HG02763 (cell line): ENCODE results near the gene CDKN1A.
"Not testable (repeated sequence)": the region's sequence is repeated elsewhere in the genome, so short reads cannot be mapped to it uniquely, and the experiment has no call there.

Experiments
- ATAC-seq: cut with Tn5 transposase; IDR thresholded peaks from one replicate; pipeline ENCODE4 v1.9.1; 2021; ENCODE audit warnings: mild to moderate bottlenecking, moderate library complexity; ENCODE audit not compliant: unreplicated experiment

Gene CDKN1A

DNA sequence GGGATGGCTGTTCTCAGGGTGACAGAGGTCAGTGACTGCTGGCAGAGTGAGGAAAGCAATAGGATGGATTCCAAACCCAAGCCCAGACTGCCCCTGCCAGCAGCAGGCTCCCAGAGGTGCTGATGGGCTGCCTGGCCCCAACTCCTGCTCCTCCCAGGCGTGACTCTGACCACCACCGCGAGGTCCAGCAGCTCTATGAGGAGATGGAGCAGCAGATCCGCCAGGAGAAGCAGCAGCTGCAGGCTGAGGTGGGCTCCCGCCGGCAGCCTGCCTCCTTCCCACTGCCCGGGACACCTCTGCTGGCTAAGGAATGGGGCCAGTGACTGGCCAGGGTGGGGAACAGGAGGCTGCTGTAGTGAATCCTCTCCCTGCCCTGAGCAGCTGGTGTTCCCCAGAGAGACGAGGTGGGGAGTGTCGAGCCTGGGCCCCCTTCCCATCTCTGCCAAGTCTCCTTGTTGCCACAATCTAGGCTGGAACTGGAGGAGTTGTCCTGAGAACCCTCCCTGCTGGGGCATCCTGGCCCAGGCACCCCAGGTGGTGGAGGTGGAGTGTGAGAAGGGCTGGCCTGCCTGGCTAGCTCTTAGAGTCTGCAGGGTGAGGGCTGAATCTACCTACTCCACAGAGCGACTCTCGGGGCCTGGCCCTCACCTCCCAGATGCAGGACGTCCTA lies 39.5 kb downstream of the CDKN1A start:
- no peak for ATAC-seq

DNA sequence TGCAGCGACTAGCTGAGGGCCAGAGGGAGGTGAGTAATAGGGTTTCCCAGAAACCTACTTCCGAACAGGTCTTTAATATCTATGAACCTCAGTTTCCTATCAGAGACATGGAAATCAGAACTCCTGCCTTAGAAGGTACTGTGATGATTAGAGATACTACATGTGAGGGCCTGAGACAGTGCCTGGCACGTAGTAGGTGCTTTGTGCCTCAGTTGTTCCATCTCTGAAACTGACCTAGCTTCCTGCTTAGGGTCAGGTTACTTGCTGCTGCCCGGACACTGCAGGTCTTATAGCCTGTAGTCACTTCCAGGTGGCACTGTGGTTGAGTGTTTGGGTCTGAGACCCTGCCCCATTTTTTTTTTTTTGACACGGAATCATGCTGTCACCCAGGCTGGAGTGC lies 40.0 kb downstream of the CDKN1A start:
- ATAC-seq, result no peak

- no peak for ATAC-seq
Observed at GRCh38 chr6:36719126-36719525, 40.6 kb downstream of the CDKN1A start.

DNA sequence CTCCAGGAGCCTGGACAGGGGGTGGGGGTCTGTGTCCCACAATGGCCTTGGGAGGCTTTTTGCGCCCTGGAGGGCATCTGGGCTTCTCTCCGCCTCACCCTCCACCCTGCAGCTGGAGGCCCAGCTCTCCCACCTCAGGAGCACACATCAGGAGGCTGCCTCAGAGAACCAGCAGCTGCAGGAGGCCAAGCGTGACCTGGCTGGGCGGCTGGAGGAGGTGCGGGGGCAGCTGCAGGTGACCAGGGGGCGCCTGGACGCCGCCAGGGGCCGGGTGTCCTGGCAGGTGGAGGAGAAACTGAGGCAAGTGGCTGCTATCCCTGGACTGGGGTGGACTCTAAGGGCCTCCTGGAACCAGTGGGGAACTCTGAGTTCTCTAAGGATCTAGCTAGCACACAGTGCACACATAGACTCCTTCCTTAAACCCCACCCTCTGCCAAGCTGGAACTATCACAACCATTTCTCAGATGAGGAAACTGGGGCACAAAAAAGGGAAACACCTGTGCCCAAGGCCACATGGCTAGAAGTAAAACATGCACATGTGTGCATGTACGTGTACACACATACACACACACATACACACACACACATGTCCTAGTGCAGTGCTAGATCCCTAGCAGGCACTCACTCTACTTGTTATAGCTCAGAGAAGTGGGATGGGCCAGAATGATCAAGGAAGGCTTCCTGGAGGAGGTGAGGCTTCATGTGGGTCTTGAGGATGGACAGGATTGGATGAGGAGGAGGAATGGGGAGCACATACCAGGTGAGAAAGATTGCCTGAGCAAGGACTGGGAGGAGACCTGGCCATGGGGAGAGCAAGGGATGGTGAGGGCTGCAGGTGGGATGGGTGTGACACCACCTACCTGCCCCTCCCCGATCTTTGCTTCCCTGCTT lies 42.0 kb downstream of the CDKN1A start:
- ATAC-seq, result no peak

DNA sequence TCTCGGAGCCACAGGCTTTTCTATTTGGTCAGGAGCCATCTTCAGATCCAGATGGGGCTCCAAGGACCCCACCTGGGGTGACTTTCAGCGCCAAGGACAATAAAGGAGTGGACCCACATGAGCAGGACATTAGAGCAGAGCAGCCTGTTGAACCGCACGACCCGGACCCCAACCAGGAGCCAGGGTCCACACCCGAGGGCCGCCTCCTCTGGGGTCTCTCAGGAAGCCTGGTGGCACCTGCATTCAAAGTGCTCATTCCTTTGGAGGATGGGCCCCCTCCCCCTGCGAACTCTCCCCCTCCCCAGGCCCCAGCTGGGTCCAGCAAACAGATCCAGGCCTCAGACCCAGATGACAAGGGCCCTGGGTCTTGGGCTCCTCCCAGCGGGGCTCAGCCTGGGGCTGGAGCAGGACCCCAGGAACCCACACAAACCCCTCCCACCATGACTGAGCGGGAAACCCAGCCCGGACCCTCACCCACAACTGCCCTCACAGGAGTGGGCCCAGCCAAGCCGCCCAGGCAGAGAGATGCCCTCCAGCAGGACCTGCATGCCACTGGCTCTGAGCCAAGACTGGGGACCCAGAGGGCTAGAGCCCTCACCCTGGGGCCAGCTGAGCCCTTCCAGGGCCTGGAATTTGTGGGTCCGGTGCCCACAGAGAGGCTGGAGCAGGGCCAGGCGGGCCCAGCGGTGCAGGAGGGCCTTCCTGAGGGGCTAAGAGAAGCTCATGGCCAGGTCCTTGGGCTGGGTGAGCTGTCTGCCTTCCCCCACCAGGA lies 43.0 kb downstream of the CDKN1A start:
- ATAC-seq, result no peak

GRCh38 chr6:36722365-36722764 lies 43.9 kb downstream of the CDKN1A start:
- ATAC-seq, result no peak

- no peak for ATAC-seq
Observed at GRCh38 chr6:36722879-36723278, 44.4 kb downstream of the CDKN1A start.

GRCh38 chr6:36723992-36724391 lies 45.5 kb downstream of the CDKN1A start:
- ATAC-seq, result not testable (repeated sequence)

GRCh38 chr6:36724514-36725390 lies 46.2 kb downstream of the CDKN1A start:
- ATAC-seq, result no peak

DNA sequence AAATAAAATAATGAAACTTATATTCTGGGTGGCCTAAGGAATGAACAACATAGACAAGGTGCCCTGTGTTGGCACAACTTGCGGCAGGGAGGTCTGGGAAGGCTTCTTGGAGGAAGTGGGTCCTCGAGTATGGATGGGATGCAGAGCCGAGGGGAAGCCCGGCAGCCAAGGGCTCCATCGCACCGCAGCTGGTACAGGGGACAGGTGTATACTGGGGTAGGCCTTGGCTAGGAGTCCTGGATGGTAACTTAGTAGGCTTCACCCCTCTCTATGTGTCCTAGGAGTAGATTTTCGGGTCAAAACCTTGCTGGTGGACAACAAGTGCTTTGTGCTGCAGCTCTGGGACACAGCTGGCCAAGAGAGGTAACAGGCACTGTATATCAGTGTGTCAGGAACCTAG lies 47.1 kb downstream of the CDKN1A start:
- ATAC-seq, result no peak

- ATAC-seq, result no peak
Observed at GRCh38 chr6:36727505-36728021, 49.0 kb downstream of the CDKN1A start.

DNA sequence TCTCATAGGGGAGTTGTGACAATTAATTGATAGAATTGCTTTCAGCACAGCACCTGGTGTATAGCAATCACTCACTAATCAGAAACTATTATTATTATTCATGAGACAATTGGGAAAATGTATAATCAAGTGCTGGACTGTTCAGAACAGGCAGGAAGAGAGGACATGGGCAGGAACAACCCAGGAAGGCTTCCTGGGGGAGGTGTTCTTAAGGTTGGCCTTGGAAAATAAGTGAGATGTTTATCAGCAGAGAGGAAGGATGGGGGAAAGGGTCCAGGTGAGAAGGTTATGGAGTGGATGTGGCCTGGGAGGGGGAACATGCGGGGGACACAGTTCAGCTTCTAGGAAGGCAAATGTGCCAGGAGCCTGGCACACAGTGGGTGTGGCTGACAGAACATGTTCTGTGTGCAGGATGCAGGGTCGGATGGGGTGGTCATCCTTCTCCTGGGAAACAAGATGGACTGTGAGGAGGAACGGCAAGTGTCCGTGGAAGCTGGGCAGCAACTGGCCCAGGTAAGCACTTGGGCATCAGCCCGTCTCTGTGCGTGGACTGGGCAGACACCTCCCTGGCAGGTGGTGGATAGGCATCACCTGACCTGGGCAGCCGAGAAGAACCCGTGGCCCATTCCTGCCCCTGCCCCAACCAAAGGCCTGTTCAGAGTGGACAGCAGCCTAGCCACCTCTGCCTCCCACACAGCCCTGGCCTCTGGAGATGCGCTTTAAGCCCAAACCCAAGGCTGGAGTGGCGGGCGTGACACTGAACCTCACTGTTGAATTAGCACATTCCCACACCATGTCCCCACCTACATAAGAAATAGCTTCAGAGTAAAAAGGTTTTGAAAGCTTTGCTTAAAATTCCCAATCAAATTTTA lies 50.0 kb downstream of the CDKN1A start:
- ATAC-seq, result no peak

DNA sequence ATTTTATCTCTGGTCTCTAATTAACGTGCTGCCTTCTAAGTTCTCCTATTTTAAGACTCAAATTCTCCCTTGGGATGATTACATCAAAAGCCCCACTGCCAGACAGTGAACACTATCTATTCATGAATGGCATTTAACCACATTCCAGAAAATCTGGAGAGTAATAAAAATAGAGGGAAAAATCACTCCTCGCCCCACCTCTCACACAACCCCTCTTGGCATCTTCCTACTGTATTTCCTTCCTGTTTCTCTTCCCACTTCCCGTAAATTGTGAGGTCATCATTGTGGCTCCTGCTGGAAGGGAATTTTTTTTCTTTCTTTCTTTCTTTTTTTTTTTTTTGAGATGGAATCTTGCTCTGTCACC lies 50.6 kb downstream of the CDKN1A start:
- ATAC-seq, result no peak

- no peak for ATAC-seq
Observed at GRCh38 chr6:36730424-36731380, 52.2 kb downstream of the CDKN1A start.

DNA sequence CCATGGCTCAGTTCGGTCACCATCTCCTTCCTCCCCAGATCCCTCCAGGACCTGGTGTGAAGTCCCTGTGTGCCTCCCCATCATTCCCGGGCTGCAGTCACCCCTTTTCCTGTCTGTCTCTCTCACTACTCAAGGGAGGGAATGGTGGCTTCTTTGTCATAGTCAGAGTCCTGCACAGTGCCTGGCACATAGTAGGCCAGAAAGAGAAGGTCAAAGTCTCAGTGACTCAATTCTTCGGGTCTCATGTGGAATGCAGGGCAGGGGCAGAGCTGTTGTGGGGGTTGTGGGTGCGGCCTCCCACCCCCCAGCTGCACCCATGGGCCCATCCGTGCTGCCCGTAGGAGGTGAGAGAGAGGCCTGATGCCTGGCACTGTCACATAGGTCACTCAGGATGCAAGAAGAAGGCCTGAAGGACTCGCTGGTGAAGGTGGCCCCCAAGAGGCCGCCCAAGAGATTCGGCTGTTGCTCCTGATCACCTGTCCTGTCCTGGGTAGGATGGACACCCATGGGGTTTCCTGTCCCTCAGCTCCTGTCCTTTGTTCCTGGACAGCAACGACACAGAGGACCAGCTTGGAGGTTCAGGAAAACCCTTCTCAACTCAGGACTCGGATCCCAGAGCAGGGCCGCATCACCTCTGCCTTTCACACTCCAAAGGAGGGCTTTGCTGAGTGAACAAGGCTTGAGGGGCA lies 53.3 kb downstream of the CDKN1A start:
- ATAC-seq, result no peak

GRCh38 chr6:36733300-36733699 lies 54.8 kb downstream of the CDKN1A start:
- ATAC-seq, result no peak

DNA sequence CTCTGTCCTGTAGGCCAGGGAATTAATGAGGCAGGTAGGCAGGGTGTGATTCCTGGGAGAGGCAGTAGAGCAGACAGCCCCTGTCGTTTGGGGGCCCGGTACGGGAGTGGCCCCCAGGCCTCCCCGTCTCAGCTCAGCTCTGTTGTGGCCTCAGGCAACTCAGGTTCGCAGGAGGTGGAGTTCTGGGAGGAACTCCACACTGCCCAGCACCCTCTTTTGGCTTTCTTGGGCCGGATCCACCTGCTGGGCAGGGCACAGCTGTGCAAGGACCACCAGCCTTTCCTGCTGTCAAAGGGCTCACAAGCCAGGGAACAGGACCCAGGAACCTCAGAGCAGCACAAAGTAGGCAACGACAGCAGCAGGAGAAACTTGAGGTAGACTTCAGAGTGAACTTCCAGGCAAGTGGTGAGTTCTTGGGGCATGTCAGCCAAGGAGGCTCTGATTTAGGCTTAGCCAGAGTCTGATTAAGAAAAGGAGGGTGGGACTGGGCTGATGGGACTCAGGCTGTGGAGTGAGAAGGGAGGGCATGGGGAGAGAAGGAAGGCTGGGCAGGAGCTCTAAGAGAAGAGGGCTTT lies 56.1 kb downstream of the CDKN1A start:
- ATAC-seq, result no peak
